ENCODE results near the gene BRK1. TPM values are rescaled to one million over a fixed set of nuclear protein-coding genes. Genes with fewer than 3 reads are reported as not detected.

Gene BRK1
- polyA plus RNA-seq, 1 experiment: 202 TPM

- Histone ChIP-seq H3K9me3 (ENCODE audit: control insufficient read depth, insufficient read depth, low read length) (peaks cover 13% of the 10 kb centered on the region; the same call in 1 of the 2 replicates), H3K4me3 (ENCODE audit: low read depth, low read length) (peak overlapping the region; percentile 27; the same call in 1 of the 2 replicates), H3K27ac (ENCODE audit: low read depth, low read length) (no peak overlapping the region), H3K27me3 (ENCODE audit: control insufficient read depth, insufficient read depth, low read length) (no peaks in the 10 kb centered on the region)
- ChIA-PET CTCF (interaction anchor here (0.6 kb wide), 1 partner anchor 111 kb away, joined by 3 read pairs; no protein-coding TSS in a partner anchor), POLR2A (interaction anchor here (0.5 to 1.3 kb wide), 14 partner anchors 12 to 195 kb away, joined by 3 to 16 read pairs (median 4); partner anchors contain the start of gene TATDN2)
- no peak for DNase-seq (ENCODE audit: low read depth, low spot score)
- TF ChIP-seq CTCF (IDR thresholded peaks at IDR 0.05; ENCODE audit: low read depth, low read length): no peak
Observed at GRCh38 chr3:10140996-10141546, 25.6 kb downstream of the BRK1 start.

GRCh38 chr3:10142707-10143560, 27.5 kb downstream of the BRK1 start:
- Histone ChIP-seq H3K9me3 (ENCODE audit: control insufficient read depth, insufficient read depth, low read length) (peaks cover 8% of the 10 kb centered on the region; the same call in 1 of the 2 replicates), H3K27me3 (ENCODE audit: control insufficient read depth, insufficient read depth, low read length) (no peaks in the 10 kb centered on the region), H3K27ac (ENCODE audit: low read depth, low read length) (peak overlapping the region; percentile 11), H3K4me3 (ENCODE audit: low read depth, low read length) (peak overlapping the region; percentile 81)
- no peak for DNase-seq (ENCODE audit: low read depth, low spot score)
- TF ChIP-seq CTCF (IDR thresholded peaks at IDR 0.05; ENCODE audit: low read depth, low read length): no peak
- POLR2A ChIA-PET: no interaction called here
- CTCF ChIA-PET: interaction anchor here (0.7 to 1.3 kb wide), 2 partner anchors 50 to 185 kb away, joined by 4 to 7 read pairs; no protein-coding TSS in a partner anchor

GRCh38 chr3:10145685-10146084, 30.2 kb downstream of the BRK1 start:
- no peak overlapping the region for H3K27ac ChIP-seq (ENCODE audit: low read depth, low read length)
- no peak overlapping the region for H3K4me3 ChIP-seq (ENCODE audit: low read depth, low read length)
- no peak for TF ChIP-seq CTCF (IDR thresholded peaks at IDR 0.05; ENCODE audit: low read depth, low read length)
- no peaks in the 10 kb centered on the region for H3K27me3 ChIP-seq (ENCODE audit: control insufficient read depth, insufficient read depth, low read length)
- DNase-seq (ENCODE audit: low read depth, low spot score): no peak
- POLR2A ChIA-PET: no interaction called here
- CTCF ChIA-PET: interaction anchor here (0.7 kb wide), 1 partner anchor 123 kb away, joined by 3 read pairs; no protein-coding TSS in a partner anchor
- peaks cover 8% of the 10 kb centered on the region; the same call in 1 of the 2 replicates for H3K9me3 ChIP-seq (ENCODE audit: control insufficient read depth, insufficient read depth, low read length)

- ChIA-PET POLR2A (no interaction called here), CTCF (interaction anchor here (1.2 kb wide), 1 partner anchor 203 kb away, joined by 3 read pairs; no protein-coding TSS in a partner anchor)
- H3K4me3 ChIP-seq (ENCODE audit: low read depth, low read length): no peak overlapping the region
- DNase-seq (ENCODE audit: low read depth, low spot score): no peak
- TF ChIP-seq CTCF (IDR thresholded peaks at IDR 0.05; ENCODE audit: low read depth, low read length): no peak
- no peaks in the 10 kb centered on the region for H3K27me3 ChIP-seq (ENCODE audit: control insufficient read depth, insufficient read depth, low read length)
- H3K27ac ChIP-seq (ENCODE audit: low read depth, low read length): no peak overlapping the region
- no peaks in the 10 kb centered on the region for H3K9me3 ChIP-seq (ENCODE audit: control insufficient read depth, insufficient read depth, low read length)
Observed at GRCh38 chr3:10149226-10149625, 33.8 kb downstream of the BRK1 start.

All from AG04450 (cell line).